Prostate gland (tissue), 2 donors: ENCODE measurements around the gene AMZ2.

ENCODE experiments used
- CTCF ChIP-seq, 4 experiments: fragments of 200-600 bp in 2 of 4; fragments of 450-650 bp in 2 of 4; sonication (generic) in 2 of 4; IDR thresholded peaks; 1 replicate in 3 of 4; 2 replicates in 1 of 4; pipeline ENCODE4 v1.5.1; 2016 to 2019; ENCODE audit warnings: antibody characterized with exemption in 4 of 4, mild to moderate bottlenecking in 2 of 4, moderate library complexity in 2 of 4
- POLR2A ChIP-seq: fragments of 450-650 bp; IDR thresholded peaks from one replicate; pipeline ENCODE4 v1.6.1; 2016; ENCODE audit warnings: antibody characterized with exemption, mild to moderate bottlenecking

- no peak for TF ChIP-seq CTCF (IDR thresholded peaks at IDR 0.05)
- TF ChIP-seq POLR2A = no peak
These were observed 16.3 kb upstream of the AMZ2 start for GRCh38 chr17:68231541-68231940.
